VCaP (cell line): ENCODE data around the gene STAC2.

Source experiments
- H3K27ac ChIP-seq: fragments of 450-650 bp; 2 replicates; pipeline ENCODE4 v1.5.1; 2017
- CTCF ChIP-seq: fragments of 450-650 bp; conservative IDR thresholded peaks from 2 replicates; pipeline ENCODE4 v1.5.1; 2017; ENCODE audit warnings: mild to moderate bottlenecking, moderate library complexity

STAC2 gene

GRCh38 chr17:39177256-39177655 lies 48.5 kb downstream of the STAC2 start:
- H3K27ac ChIP-seq = no peak overlapping the region
- no peak for TF ChIP-seq CTCF

DNA sequence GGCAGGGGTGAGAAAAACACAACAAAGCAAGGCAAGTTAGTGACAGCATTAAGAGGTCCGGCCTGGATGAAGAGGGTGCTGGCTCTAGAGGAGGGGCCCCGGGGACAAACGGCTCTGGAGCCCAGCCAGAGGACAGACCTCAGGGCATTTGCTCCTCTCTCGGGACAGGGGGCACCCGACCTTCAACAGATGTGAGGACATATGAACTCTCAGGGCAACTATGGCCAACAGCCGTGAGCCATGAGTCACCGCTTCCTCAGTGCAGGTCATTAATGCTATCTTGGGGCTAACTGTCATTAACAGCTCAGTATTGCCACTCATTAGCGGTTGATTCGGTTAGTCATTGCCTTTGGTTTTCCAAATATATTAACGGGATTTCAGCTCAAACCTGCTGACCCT lies 50.1 kb downstream of the STAC2 start:
- no peak overlapping the region for H3K27ac ChIP-seq
- TF ChIP-seq CTCF = no peak

- peak; percentile 89 for TF ChIP-seq CTCF
- no peak overlapping the region for H3K27ac ChIP-seq
Measured at GRCh38 chr17:39174920-39175694, 50.6 kb downstream of the STAC2 start.

DNA sequence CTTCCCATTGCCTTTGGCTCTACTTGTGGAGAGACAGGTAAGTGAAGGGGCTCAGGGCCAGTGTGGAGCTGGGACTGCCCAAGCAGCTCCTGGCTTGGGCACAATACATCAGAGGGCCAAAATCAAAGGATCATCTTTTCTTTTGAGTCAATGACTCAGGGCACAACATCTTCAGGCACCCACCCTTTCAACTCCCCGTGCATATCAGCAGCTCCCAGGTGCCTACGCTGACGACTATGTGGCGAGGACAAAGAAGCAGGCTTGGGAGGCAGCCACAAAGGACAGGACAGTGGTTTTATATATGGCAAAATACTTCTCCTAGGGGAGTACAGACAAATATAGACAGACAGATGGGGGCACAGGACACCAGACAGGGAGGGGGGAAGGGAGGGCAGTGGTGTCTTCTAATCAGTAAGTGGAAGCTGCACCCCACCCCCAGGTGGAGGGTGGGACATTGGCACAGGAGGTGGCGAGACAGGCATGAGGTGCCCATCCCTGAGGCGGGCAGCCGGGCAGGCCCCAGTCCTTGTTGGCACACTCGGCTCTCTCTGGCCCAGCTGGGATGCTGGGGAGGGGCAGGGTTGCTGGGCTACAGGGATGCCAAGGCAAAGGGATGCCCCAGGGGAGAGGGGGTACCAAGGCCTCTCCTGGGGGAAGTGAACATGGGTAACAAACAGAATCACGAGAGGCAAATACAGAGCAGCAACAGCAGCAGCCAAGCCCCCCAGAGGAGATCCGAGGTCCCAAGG lies 52.0 kb downstream of the STAC2 start:
- TF ChIP-seq CTCF = no peak
- no peak overlapping the region for H3K27ac ChIP-seq

- TF ChIP-seq CTCF = no peak
- no peak overlapping the region for H3K27ac ChIP-seq
Measured at GRCh38 chr17:39173080-39173479, 52.7 kb downstream of the STAC2 start.

DNA sequence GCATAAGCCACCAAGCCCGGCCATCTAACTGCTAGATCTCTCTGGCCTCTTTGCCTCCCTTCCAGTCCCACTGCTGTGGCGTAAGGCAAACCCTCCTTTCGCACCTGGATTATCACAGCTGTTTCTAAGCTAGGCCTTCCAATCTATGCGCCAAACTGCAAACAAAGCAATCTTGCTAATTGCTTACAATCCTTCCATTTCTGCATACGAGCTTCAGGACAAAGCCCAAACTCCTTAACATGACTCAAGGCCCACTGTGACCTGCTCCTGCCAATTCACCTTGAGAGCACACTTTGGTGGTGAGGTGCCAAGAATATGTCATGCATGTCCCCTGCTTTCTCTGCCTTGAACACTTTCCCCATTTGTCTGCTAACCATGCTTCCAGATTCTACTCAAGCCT lies 53.8 kb downstream of the STAC2 start:
- no peak overlapping the region for H3K27ac ChIP-seq

More for the DNA sequence above, 53.8 kb downstream of the STAC2 start:
- no peak for TF ChIP-seq CTCF
